ENCODE measurements around the gene ASAP2. TPM values are rescaled to one million over a fixed set of nuclear protein-coding genes. Genes with fewer than 3 reads are reported as not detected.

The ASAP2 gene
- total RNA-seq, 1 experiment from 2014 or later = 12.6 TPM

- Histone ChIP-seq H2BK5ac (ENCODE audit: insufficient read length, low read length) (no peak overlapping the region), H3T11ph (ENCODE audit: low read length) (no peak overlapping the region), H3K4me1 (ENCODE audit: insufficient read depth, low read length) (no peaks in the 10 kb centered on the region), H3K79me1 (ENCODE audit: insufficient read depth, low read depth, low read length, poor library complexity, severe bottlenecking) (no peaks in the 10 kb centered on the region), H3K79me2 (ENCODE audit: insufficient read depth, low read length) (no peaks in the 10 kb centered on the region), H3K14ac (ENCODE audit: insufficient read depth, low read length) (no peak overlapping the region), H3K18ac (ENCODE audit: insufficient read length, low read depth, low read length) (no peak overlapping the region), H3K23ac (ENCODE audit: insufficient read length, low read depth, low read length) (no peak overlapping the region), H4K20me1 (ENCODE audit: control insufficient read depth, insufficient read depth, insufficient read length) (no peaks in the 10 kb centered on the region), H3K27ac (ENCODE audit: insufficient read length, low read depth, low read length) (no peak overlapping the region), H4K8ac (replicated peaks; ENCODE audit: insufficient read length, low read depth, low read length) (no peak overlapping the region), H4K5ac (ENCODE audit: insufficient read length, low read depth, low read length) (no peak overlapping the region), H2BK12ac (ENCODE audit: insufficient read length, low read depth, low read length) (no peak overlapping the region), H3K9me3 (ENCODE audit: control insufficient read depth, low read depth, low read length) (no peaks in the 10 kb centered on the region), H2BK120ac (ENCODE audit: low read depth, low read length, poor library complexity, severe bottlenecking) (no peak overlapping the region), H2AK5ac (ENCODE audit: insufficient read length, low read length) (no peak overlapping the region), H2AFZ (ENCODE audit: low read length) (no peak overlapping the region), H2BK15ac (ENCODE audit: low read depth, low read length) (no peak overlapping the region), H3K56ac (ENCODE audit: insufficient read length, low read depth, low read length) (no peak overlapping the region), H3K4me2 (ENCODE audit: insufficient read depth, insufficient read length, low read length) (no peak overlapping the region), H4K91ac (ENCODE audit: insufficient read length, low read depth, low read length) (no peak overlapping the region), H3K27me3 (ENCODE audit: insufficient read depth, low read length) (no peaks in the 10 kb centered on the region), H3K4ac (ENCODE audit: low read depth, low read length) (no peak overlapping the region), H2BK20ac (ENCODE audit: low read depth, low read length, poor library complexity, severe bottlenecking) (no peak overlapping the region), H3K9ac (ENCODE audit: extremely low read depth, insufficient read length, low read length) (no peak overlapping the region), H3K23me2 (ENCODE audit: insufficient read length, low read depth, low read length, poor library complexity, severe bottlenecking) (no peaks in the 10 kb centered on the region)
- Mint-ChIP-seq H3K4me3 (no peak overlapping the region), H3K9me3 (peaks cover 0 to 3% of the 10 kb centered on the region in 2 experiments; a peak in 3 of 5 replicates), H3K36me3 (ENCODE audit: insufficient read depth in 1 of 3, low read depth in 3 of 3) (no peaks in the 10 kb centered on the region), H3K27ac (no peak overlapping the region), H3K4me1 (peaks cover 4 to 5% of the 10 kb centered on the region in 2 experiments; a peak in 3 of 4 replicates), H3K27me3 (ENCODE audit: low read depth) (peaks cover 6% of the 10 kb centered on the region)
- no peak for DNase-seq
- WGBS (ENCODE audit: extremely low coverage, insufficient read length, low lambda C conversion rate) = no CpG with 5 or more reads among the region's 4 CpGs
- no peak for TF ChIP-seq CTCF (conservative IDR thresholded peaks at IDR 0.05)
Measured at GRCh38 chr2:9164112-9164608, 42.5 kb upstream of the ASAP2 start.

Measured in H9 (cell line).